GM12891 (cell line): Measurements from ENCODE around the gene ZNF865.

Experiments
- PAX5 ChIP-seq: IDR thresholded peaks from 2 replicates; pipeline ENCODE4 v1.6.1; 2011; ENCODE audit warnings: low read length, moderate library complexity, mild to moderate bottlenecking; ENCODE audit not compliant: insufficient read depth, severe bottlenecking
- POLR2A ChIP-seq: IDR thresholded peaks from 2 replicates; pipeline ENCODE4 v1.6.1; 2011; ENCODE audit warnings: low read depth, low read length, control low read depth
- POLR2AphosphoS5 ChIP-seq: IDR thresholded peaks from 2 replicates; pipeline ENCODE4 v1.6.1; 2011; ENCODE audit warnings: low read depth, low read length, control low read depth
- POU2F2 ChIP-seq: IDR thresholded peaks from 2 replicates; pipeline ENCODE4 v1.6.1; 2011; ENCODE audit warnings: low read depth, mild to moderate bottlenecking, control low read depth, low read length, moderate library complexity
- SPI1 ChIP-seq: IDR thresholded peaks from 2 replicates; pipeline ENCODE4 v1.6.1; 2011; ENCODE audit warnings: low read depth, low read length, control low read depth
- TAF1 ChIP-seq: IDR thresholded peaks from 2 replicates; pipeline ENCODE4 v1.6.1; 2011; ENCODE audit warnings: low read depth, low read length, control low read depth

DNA sequence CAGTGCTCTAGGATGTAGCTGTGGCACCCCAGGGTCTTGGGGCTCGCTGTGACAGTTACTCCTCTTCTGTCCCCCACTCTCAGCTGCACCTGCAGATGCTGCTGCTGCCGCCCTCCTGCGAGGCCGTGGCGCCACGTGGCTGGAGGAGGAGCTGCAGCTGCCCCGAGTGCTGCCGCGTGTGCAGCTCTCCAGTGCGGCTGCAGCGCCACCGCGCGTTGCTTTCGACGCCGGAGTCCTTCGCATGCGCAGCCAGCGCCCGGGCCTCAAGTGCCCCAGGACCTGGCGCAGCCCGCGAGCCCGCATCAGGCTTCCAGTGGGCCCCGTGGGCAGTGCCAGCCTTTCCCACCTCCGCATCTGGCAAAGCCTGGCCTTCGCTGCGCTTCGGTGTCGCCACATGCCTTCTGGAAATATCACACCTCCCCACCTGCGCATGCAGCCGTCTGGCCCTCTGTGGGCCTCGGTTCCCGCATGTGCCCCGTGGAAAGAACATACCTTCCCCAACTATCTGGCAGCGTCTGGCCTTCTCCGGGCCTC lies 34.7 kb downstream of the ZNF865 start:
- TF ChIP-seq POLR2A: no peak
- TF ChIP-seq POLR2AphosphoS5: 0 out of 2 replicates have a peak, but pooled peaks have one; percentile 35
- no peak for TF ChIP-seq TAF1
- TF ChIP-seq PAX5: no peak
- 0 out of 2 replicates have a peak, but pooled peaks have one; percentile 7 for TF ChIP-seq POU2F2
- no peak for TF ChIP-seq SPI1
